IPS-NIHi7 (cell line): ENCODE measurements around the gene CCSER1.
"Not testable (repeated sequence)": the region's sequence is repeated elsewhere in the genome, so short reads cannot be mapped to it uniquely, and the experiment has no call there.

Source experiments
- DNase-seq: peaks from one replicate; pipeline ENCODE4 v3.0.0; 2012; ENCODE audit warnings: mixed read lengths; ENCODE audit errors: extremely low spot score

Gene CCSER1

GRCh38 chr4:91359041-91360031 lies 1232.1 kb downstream of the CCSER1 start:
- DNase-seq = no peak

- no peak for DNase-seq
These were observed 1234.9 kb downstream of the CCSER1 start for GRCh38 chr4:91362125-91362524.

GRCh38 chr4:91366554-91366953 lies 1239.4 kb downstream of the CCSER1 start:
- no peak for DNase-seq

- DNase-seq = no peak
These were observed 1241.9 kb downstream of the CCSER1 start for GRCh38 chr4:91369116-91369515.

- DNase-seq = no peak
These were observed 1246.4 kb downstream of the CCSER1 start for GRCh38 chr4:91373546-91373945.

GRCh38 chr4:91405431-91405830 lies 1278.2 kb downstream of the CCSER1 start:
- DNase-seq = not testable (repeated sequence)

- no peak for DNase-seq
These were observed 1294.8 kb downstream of the CCSER1 start for GRCh38 chr4:91422011-91422410.

GRCh38 chr4:91426725-91427124 lies 1299.5 kb downstream of the CCSER1 start:
- no peak for DNase-seq

GRCh38 chr4:91427171-91427570 lies 1300.0 kb downstream of the CCSER1 start:
- no peak for DNase-seq

- no peak for DNase-seq
These were observed 1307.4 kb downstream of the CCSER1 start for GRCh38 chr4:91434631-91435030.

GRCh38 chr4:91436556-91436955 lies 1309.4 kb downstream of the CCSER1 start:
- no peak for DNase-seq

GRCh38 chr4:91447168-91447567 lies 1320.0 kb downstream of the CCSER1 start:
- no peak for DNase-seq

GRCh38 chr4:91448668-91449330 lies 1321.6 kb downstream of the CCSER1 start:
- no peak for DNase-seq

- peak; percentile 9 for DNase-seq
These were observed 1326.9 kb downstream of the CCSER1 start for GRCh38 chr4:91454111-91454510.

GRCh38 chr4:91462566-91462965 lies 1335.4 kb downstream of the CCSER1 start:
- DNase-seq = not testable (repeated sequence)

GRCh38 chr4:91470671-91471070 lies 1343.5 kb downstream of the CCSER1 start:
- DNase-seq = no peak

- no peak for DNase-seq
These were observed 1344.1 kb downstream of the CCSER1 start for GRCh38 chr4:91471280-91471679.

- DNase-seq = no peak
These were observed 1344.9 kb downstream of the CCSER1 start for GRCh38 chr4:91472046-91472445.

- no peak for DNase-seq
These were observed 1358.2 kb downstream of the CCSER1 start for GRCh38 chr4:91485415-91485814.

GRCh38 chr4:91488946-91489345 lies 1361.8 kb downstream of the CCSER1 start:
- DNase-seq = no peak

- DNase-seq = no peak
These were observed 1370.7 kb downstream of the CCSER1 start for GRCh38 chr4:91497892-91498291.

- peak; percentile 41 for DNase-seq
These were observed 1375.2 kb downstream of the CCSER1 start for GRCh38 chr4:91502365-91502764.

GRCh38 chr4:91513326-91513725 lies 1386.1 kb downstream of the CCSER1 start:
- no peak for DNase-seq
